HG02884 (cell line): ENCODE data around the gene ABCC2.
"Not testable (repeated sequence)": the region's sequence is repeated elsewhere in the genome, so short reads cannot be mapped to it uniquely, and the experiment has no call there.

Experiments used
- ATAC-seq: cut with Tn5 transposase; IDR thresholded peaks from one replicate; pipeline ENCODE4 v1.9.1; 2021; ENCODE audit warnings: mild to moderate bottlenecking, moderate library complexity; ENCODE audit not compliant: unreplicated experiment

The ABCC2 gene

DNA sequence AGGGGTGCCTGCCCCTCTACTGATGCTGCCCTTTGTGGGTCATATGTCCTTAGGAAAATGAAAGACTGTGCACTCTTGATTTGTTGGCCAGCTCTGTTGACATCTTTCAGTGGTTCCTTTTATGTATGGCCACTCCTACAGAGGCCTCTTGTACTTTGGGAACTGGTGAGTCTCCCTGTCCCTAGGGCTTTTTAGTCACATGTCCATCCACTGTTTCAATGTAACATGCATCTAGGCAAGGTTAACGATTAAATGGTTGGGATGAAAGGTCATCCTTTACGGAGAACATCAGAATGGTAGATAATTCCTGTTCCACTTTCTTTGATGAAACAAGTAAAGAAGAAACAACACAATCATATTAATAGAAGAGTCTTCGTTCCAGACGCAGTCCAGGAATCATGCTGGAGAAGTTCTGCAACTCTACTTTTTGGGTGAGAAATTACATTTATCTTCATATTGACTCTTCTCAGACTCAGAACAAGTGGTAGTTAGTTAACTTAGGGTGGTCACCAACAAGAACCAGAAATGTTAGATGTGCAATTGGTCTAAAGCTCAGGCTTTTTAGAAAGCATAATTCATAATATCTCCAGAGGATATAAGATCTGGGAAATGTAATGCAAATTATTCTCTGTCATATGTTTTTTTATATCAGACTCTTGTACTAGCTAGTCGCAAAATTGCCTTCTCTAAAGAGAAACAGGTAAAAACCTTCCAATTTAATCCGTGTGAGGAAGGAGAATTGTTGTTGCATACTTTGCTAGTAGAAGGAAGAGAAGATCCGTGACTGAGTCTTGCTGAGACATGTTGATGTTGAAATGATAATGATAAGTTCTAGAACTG lies at the start of gene ABCC2:
TSS of gene ABCC2 (plus strand) at position 194 of the 840 bp plus-strand sequence. CDS start at position 399, 205 bp downstream.
- no peak for ATAC-seq

DNA sequence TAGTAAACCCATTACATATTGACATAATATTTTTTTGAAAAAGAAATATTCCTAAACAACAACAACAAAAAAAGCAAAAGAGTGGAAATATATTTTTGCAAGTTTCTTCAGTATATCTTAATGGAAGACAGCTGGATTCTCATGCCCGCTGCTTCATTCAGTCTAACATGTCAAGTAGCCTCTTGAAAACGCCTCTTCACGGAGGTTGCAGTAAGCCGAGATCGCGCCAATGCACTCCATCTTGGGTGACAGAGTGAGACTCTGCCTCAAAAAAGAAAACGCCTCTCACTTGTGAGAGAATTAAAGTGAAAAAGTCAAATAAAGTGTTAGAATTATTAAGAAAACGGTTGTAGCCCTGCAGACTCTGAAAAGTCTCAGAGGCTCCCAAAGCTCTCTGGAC lies 49.1 kb upstream of the ABCC2 start:
- no peak for ATAC-seq

DNA sequence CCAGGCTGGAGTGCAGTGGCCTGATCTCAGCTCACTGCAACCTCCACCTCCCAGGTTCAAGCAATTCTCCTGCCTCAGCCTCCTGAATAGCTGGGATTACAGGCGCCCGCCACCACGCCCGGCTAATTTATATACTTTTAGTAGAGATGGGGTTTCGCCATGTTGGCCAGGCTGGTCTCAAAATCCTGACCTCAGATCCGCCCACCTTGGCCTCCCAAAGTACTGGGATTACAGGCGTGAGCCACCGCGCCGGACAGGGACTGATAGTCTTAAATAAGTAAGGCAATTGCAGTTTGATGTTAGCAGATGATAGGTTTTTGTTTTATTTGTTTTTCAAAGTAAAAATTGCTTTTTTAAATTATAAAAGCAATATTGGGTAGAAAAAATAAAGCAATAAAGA lies 48.3 kb upstream of the ABCC2 start:
- ATAC-seq: not testable (repeated sequence)

- ATAC-seq: no peak
These were observed 42.2 kb upstream of the ABCC2 start for GRCh38 chr10:99740260-99740659.

DNA sequence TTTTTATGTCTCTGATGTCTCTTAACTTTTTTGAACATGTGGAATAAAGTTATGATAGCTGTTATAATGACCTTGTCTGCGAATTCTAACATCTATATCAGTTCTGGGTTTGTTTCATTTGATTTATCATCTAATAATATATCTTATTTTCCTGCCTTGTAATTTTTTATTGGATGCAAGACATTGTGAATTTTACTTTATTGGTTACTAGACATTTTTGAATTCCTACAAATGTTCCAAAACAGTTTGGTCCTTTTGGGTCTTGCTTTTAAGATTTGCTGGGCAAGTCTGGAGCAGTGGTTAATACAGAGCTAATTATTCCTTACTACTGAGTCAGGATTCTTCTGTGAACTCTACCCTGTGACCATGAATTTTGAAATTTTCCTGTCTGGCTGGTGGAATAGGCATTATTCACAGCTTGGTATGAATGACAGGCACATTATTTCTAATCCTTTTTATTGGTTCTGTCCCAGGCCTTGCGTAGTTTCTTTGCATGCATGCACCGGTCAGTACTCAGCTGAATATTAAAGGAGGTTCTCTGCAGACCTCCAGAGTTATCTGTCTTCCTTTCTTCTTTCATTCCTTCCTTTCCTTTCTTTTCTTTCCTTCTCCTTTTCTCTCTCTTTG lies 41.4 kb upstream of the ABCC2 start:
- no peak for ATAC-seq

DNA sequence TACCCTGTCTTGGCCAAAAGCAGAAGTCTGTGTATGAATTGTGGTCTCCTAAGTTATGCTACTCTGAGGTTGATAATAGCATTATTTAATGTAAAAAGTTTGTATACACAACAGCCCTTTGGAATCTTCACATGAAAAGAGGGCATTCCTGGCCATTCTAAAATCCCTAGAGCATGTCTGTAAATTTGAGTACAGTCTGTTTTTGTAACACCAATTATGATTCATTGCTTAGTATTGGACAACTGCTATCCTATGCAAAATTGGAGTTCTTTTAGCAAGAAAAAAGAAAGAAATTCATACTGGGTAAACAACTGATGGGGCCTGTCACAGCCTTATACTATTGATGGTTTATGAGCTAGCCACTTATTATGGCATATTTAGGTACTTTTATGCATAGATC lies 40.2 kb upstream of the ABCC2 start:
- ATAC-seq: no peak

DNA sequence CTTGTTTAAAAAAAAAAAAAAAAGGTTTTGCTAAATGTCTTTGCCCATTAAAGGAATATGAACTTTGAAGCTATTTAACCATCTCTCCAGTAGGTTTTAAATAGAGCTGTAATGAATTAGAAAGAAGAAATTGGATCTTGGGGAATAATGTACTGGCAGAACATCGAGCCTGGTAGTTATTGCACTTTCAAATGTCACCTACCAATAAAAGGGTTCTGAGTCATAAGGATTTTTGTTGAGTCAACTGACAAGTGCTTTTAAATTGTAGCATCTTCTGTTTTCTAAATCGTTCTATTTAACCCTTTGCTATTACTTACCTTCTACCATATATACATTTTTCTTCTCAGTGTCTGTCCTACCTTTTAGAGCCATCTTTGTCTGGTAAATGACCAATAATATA lies 39.7 kb upstream of the ABCC2 start:
- ATAC-seq: no peak

DNA sequence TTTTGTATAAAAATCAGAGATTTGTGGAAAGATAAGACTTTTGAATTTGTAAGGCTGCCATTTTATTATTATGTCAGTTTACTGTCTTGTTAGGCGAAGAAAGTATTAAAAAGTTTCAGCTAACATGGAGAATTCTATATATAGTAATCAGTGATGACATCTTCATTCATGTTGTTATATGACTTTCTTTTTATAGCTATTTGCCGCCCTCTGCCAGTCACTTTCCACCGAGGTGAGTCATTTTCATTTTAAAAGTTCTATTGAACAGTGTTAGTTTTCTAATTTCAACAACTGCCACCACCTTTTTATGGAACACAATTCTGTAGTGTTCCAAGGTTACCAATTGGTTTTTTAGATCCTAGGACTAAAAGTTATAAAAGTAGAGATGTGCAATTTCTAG lies 38.6 kb upstream of the ABCC2 start:
- no peak for ATAC-seq

- not testable (repeated sequence) for ATAC-seq
These were observed 36.3 kb upstream of the ABCC2 start for GRCh38 chr10:99746166-99746565.

- ATAC-seq: no peak
These were observed 33.5 kb upstream of the ABCC2 start for GRCh38 chr10:99748823-99749451.

- ATAC-seq: no peak
These were observed 31.8 kb upstream of the ABCC2 start for GRCh38 chr10:99750641-99751040.

DNA sequence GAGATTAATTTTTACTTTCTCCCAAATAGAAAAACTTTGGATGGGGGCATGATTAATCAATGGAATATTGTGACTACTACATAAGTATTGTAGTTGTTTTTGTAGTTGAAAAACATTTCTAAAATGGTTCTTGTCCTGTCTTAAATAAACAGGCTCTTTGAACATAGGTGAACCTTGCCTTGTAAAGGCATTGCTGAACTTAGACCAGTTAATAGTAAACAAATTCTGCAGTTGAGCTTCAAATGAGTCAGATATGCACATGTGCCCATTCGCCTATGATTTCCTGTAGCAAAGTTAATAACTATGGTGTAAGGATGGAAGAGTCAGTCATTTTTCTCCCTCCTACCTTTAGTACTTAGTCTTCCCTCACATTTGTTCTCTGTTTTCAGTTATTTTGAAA lies 27.8 kb upstream of the ABCC2 start:
- ATAC-seq: no peak

DNA sequence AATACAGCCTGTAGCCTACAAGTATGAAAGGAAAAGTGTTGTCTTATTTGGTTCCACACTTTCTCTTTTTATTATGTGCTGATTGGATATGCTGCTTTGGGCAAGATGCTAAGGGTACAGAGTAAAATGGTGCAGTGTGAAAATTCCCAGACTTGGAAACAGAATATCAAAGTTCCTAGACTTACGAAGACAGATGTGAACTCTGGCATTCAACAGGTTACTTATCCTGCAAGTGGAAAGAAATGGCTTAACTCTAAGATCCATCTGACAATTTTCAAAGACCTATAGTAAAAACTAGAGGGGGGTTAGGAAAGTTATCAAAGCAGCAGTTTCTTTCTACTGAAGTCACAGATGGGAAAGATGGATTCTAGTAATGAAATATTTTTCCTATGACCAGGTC lies 26.3 kb upstream of the ABCC2 start:
- ATAC-seq: no peak

GRCh38 chr10:99758211-99758891 lies 24.1 kb upstream of the ABCC2 start:
- ATAC-seq: no peak

- ATAC-seq: no peak
These were observed 22.1 kb upstream of the ABCC2 start for GRCh38 chr10:99760321-99760720.

GRCh38 chr10:99761365-99761764 lies 21.1 kb upstream of the ABCC2 start:
- ATAC-seq: no peak

- ATAC-seq: no peak
These were observed 16.7 kb upstream of the ABCC2 start for GRCh38 chr10:99765672-99766301.

DNA sequence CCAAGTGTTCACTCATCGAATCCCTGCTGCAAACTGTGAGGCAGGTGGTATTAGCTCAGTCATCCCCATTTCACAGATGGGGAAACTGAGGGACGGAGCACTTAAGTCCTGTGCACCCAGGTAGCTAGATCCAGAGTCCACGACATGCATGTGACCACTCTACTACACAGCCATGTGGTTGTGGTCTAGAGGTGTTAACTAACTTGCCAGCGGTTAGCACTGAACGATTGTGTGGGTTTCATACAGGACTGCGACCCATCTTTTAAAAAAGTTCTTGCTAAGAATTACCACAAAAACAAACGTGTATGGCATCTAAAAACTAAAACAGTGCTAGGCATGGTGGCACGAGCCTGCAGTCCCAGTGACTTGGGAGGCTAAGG lies 16.1 kb upstream of the ABCC2 start:
- no peak for ATAC-seq

DNA sequence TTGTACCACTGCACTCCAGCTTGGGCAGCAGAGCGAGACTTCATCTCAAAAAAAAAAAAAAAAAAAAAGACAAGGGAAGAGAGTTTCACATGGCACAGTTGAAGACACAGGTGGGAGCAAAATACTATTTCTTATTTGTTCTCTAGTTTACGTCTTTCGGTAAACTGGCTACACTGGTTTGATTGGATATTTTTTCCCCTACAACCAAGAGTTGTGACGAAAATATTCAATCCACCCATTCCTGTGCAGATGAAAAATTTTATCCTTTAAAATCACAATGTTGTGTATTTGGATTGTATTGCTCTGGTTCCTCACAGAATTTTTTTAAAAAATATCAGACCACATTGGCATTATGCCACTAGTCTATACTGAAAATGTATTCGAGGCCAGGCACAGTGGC lies 14.5 kb upstream of the ABCC2 start:
- no peak for ATAC-seq

GRCh38 chr10:99768556-99768955 lies 13.9 kb upstream of the ABCC2 start:
- ATAC-seq: no peak

GRCh38 chr10:99769706-99770105 lies 12.7 kb upstream of the ABCC2 start:
- no peak for ATAC-seq
